Measurements from ENCODE around the gene DR1. TPM values are rescaled to one million over a fixed set of nuclear protein-coding genes. Genes with fewer than 3 reads are reported as not detected.

The DR1 gene
- total and polyA plus RNA-seq, 2 of the 13 experiments (the other 11 are each of a cell fraction or from before 2014, with no cell fraction given): 17.8 to 42.3 TPM

- Histone ChIP-seq H3K9ac (ENCODE audit: insufficient read depth, low read depth, low read length) (no peak overlapping the region), H3K36me3 (replicated peaks in 1 of 2; ENCODE audit: control insufficient read depth in 1 of 2, insufficient read depth in 2 of 2, low read length in 2 of 2) (no peaks in the 10 kb centered on the region), H3K4me1 (ENCODE audit: insufficient read depth, low read length) (peaks cover 13% of the 10 kb centered on the region; the same call in 1 of the 2 replicates), H4K20me1 (ENCODE audit: insufficient read depth, low read length) (no peaks in the 10 kb centered on the region), H3K9me3 (ENCODE audit: low read length) (no peaks in the 10 kb centered on the region), H3K27me3 (ENCODE audit: control insufficient read depth in 1 of 2, insufficient read depth in 2 of 2, low read length in 2 of 2) (no peaks in the 10 kb centered on the region), H2AFZ (ENCODE audit: low read length) (no peak overlapping the region), H3K4me2 (ENCODE audit: low read depth, low read length) (no peak overlapping the region), H3K27ac (ENCODE audit: extremely low read length, insufficient read depth, low read length) (no peak overlapping the region), H3K4me3 (replicated peaks in 1 of 3; ENCODE audit: insufficient read depth in 1 of 3, low read depth in 2 of 3, low read length in 3 of 3) (no peak overlapping the region), H3K79me2 (ENCODE audit: insufficient read depth, low read length) (no peaks in the 10 kb centered on the region)
- DNase-seq (ENCODE audit: low spot score) (no peak), ATAC-seq (no peak), FAIRE-seq (no peak)
- TF ChIP-seq ZNF496 (CRISPR knock-in tag; IDR thresholded peaks at IDR 0.05; ENCODE audit: insufficient replicate concordance) (no peak), TCF12 (IDR thresholded peaks at IDR 0.05) (no peak), TCF12 (CRISPR knock-in tag; IDR thresholded peaks at IDR 0.05) (no peak)
- CTCF ChIA-PET (ENCODE audit: low intra/inter-chr PET ratio, low total read pairs): no interaction called here
- POLR2A ChIA-PET: no interaction called here
- in situ Hi-C loops (cut with HindIII; ENCODE audit: extremely low pct_ligation_motif_present, low pct_unique_long_range_greater_than_20kb): no loop called here
- intact Hi-C loops (cut with micrococcal nuclease; ENCODE audit: unreplicated experiment): no loop called here
- 33% methylated on average over 1 of the region's 1 CpG for WGBS (ENCODE audit: low lambda C conversion rate)
- BruUV-seq (replicated peaks): no TSS peak
Measured at GRCh38 chr1:93332368-93332767, 13.3 kb upstream of the DR1 start.

GRCh38 chr1:93338387-93339146, 7.1 kb upstream of the DR1 start:
- TF ChIP-seq RARA (CRISPR knock-in tag; IDR thresholded peaks at IDR 0.05) (no peak), TMF1 (CRISPR knock-in tag; IDR thresholded peaks at IDR 0.05; ENCODE audit: low read depth) (no peak), MAFG (CRISPR knock-in tag; IDR thresholded peaks at IDR 0.05) (no peak), SATB2 (CRISPR knock-in tag; IDR thresholded peaks at IDR 0.05) (no peak), ZC3H4 (CRISPR knock-in tag; IDR thresholded peaks at IDR 0.05; ENCODE audit: borderline replicate concordance) (no peak), FOXO1 (CRISPR knock-in tag; IDR thresholded peaks at IDR 0.05) (no peak), ZNF512B (CRISPR knock-in tag; IDR thresholded peaks at IDR 0.05; ENCODE audit: borderline replicate concordance) (no peak)
- H3K9ac ChIP-seq (ENCODE audit: insufficient read depth, low read depth, low read length): no peak overlapping the region
- no peaks in the 10 kb centered on the region for H4K20me1 ChIP-seq (ENCODE audit: insufficient read depth, low read length)
- H3K79me2 ChIP-seq (ENCODE audit: insufficient read depth, low read length): no peaks in the 10 kb centered on the region
- H3K9me3 ChIP-seq (ENCODE audit: low read length): no peaks in the 10 kb centered on the region
- no peak overlapping the region for H3K4me3 ChIP-seq (replicated peaks in 1 of 3; ENCODE audit: insufficient read depth in 1 of 3, low read depth in 2 of 3, low read length in 3 of 3)
- FAIRE-seq (no peak), ATAC-seq (no peak), DNase-seq (ENCODE audit: low spot score) (no peak)
- no peak overlapping the region for H3K27ac ChIP-seq (ENCODE audit: extremely low read length, insufficient read depth, low read length)
- H3K4me1 ChIP-seq (ENCODE audit: insufficient read depth, low read length): peaks cover 16% of the 10 kb centered on the region
- no peak overlapping the region for H2AFZ ChIP-seq (ENCODE audit: low read length)
- POLR2A ChIA-PET: no interaction called here
- 95% methylated on average over 4 of the region's 5 CpGs for WGBS (ENCODE audit: low lambda C conversion rate)
- no TSS peak for BruUV-seq (replicated peaks)
- in situ Hi-C loops (cut with HindIII; ENCODE audit: extremely low pct_ligation_motif_present, low pct_unique_long_range_greater_than_20kb): no loop called here
- no peak overlapping the region for H3K4me2 ChIP-seq (ENCODE audit: low read depth, low read length)
- no peaks in the 10 kb centered on the region for H3K36me3 ChIP-seq (replicated peaks in 1 of 2; ENCODE audit: control insufficient read depth in 1 of 2, insufficient read depth in 2 of 2, low read length in 2 of 2)
- CTCF ChIA-PET (ENCODE audit: low intra/inter-chr PET ratio, low total read pairs): no interaction called here
- H3K27me3 ChIP-seq (ENCODE audit: control insufficient read depth in 1 of 2, insufficient read depth in 2 of 2, low read length in 2 of 2): no peaks in the 10 kb centered on the region
- intact Hi-C loops (cut with micrococcal nuclease; ENCODE audit: unreplicated experiment): no loop called here

All from HepG2 (cell line).